Neural progenitor cell (in vitro differentiated cells): ENCODE measurements around the gene ASPDH.

ENCODE experiments used
- CTCF ChIP-seq: fragments of 200-600 bp; sonication (generic); IDR thresholded peaks from 2 replicates; pipeline ENCODE4 v1.5.1; 2017; ENCODE audit warnings: antibody characterized with exemption, mild to moderate bottlenecking
- EZH2 ChIP-seq: fragments of 200-600 bp; sonication (generic); IDR thresholded peaks from 2 replicates; pipeline ENCODE4 v1.6.1; 2017; ENCODE audit warnings: antibody characterized with exemption, mild to moderate bottlenecking, moderate library complexity
- EZH2phosphoT487 ChIP-seq: fragments of 200-600 bp; sonication (generic); IDR thresholded peaks from 2 replicates; pipeline ENCODE4 v1.6.1; 2017; ENCODE audit warnings: antibody characterized with exemption

GRCh38 chr19:50515168-50515561, 1.5 kb upstream of the ASPDH start:
- TF ChIP-seq EZH2 (no peak), EZH2phosphoT487 (no peak), CTCF (no peak)
